Sigmoid colon (tissue), 7 donors: Measurements from ENCODE around the gene SKAP1. TPM values are rescaled to one million over a fixed set of nuclear protein-coding genes. Genes with fewer than 3 reads are reported as not detected.

Experiments
- DNase-seq: peaks from one replicate; pipeline ENCODE4 v3.0.0-alpha.2; 2019
- H3K27ac ChIP-seq, 4 donors: fragments of 200-600 bp; sonication (generic); one replicate each; pipeline ENCODE4 v1.5.1; 2016 to 2019; ENCODE audit warnings: mild to moderate bottlenecking in 1 of 4
- H3K27me3 ChIP-seq, 3 donors: fragments of 200-600 bp; sonication (generic); one replicate each; pipeline ENCODE4 v1.5.1; 2019; ENCODE audit warnings: mild to moderate bottlenecking in 1 of 3
- H3K36me3 ChIP-seq, 4 donors: fragments of 200-600 bp; sonication (generic); one replicate each; pipeline ENCODE4 v1.5.1; 2016 to 2019
- H3K4me1 ChIP-seq, 4 donors: fragments of 200-600 bp; sonication (generic); one replicate each; pipeline ENCODE4 v1.5.1; 2017 to 2019
- H3K4me3 ChIP-seq, 4 donors: fragments of 200-600 bp; sonication (generic); one replicate each; pipeline ENCODE4 v1.5.1; 2017 to 2019; ENCODE audit warnings: mild to moderate bottlenecking in 2 of 4, moderate library complexity in 1 of 4
- H3K9me3 ChIP-seq, 4 donors: fragments of 200-600 bp in 3 of 4; sonication (generic) in 3 of 4; one replicate each; pipeline versions ENCODE4 v1.5.1 to v1.6.1; 2013 to 2019
- CTCF ChIP-seq, 4 experiments: fragments of 450-650 bp in 3 of 4; fragments of 200-600 bp in 1 of 4; IDR thresholded peaks; one replicate each; pipeline ENCODE4 v1.5.1; 2016 to 2019; ENCODE audit warnings: antibody characterized with exemption in 4 of 4, mild to moderate bottlenecking in 3 of 4, moderate library complexity in 2 of 4
- EP300 ChIP-seq, 4 donors: sonication (generic); formaldehyde crosslinking; IDR thresholded peaks; one replicate each; pipeline ENCODE4 v1.6.1; 2017; ENCODE audit warnings: antibody characterized with exemption in 4 of 4
- POLR2A ChIP-seq, 2 donors: fragments of 450-650 bp; IDR thresholded peaks; one replicate each; pipeline ENCODE4 v1.6.1; 2016; ENCODE audit warnings: antibody characterized with exemption in 2 of 2, mild to moderate bottlenecking in 2 of 2, moderate library complexity in 2 of 2
- POLR2AphosphoS5 ChIP-seq, 4 donors: sonication (generic); formaldehyde crosslinking; IDR thresholded peaks; one replicate each; pipeline ENCODE4 v1.6.1; 2017; ENCODE audit warnings: antibody characterized with exemption in 4 of 4
- WGBS, 2 donors: extraction: QIAGEN DNeasy Blood & Tissue Kit; methylation state at CpG; one replicate each; pipeline ENCODE4 v1.1.7; 2013; 5-methylcytosine and 5-hydroxymethylcytosine counted together
- intact Hi-C: fragments of 100-400 bp; cut with DNase I; formaldehyde crosslinking; loops from one replicate; pipeline ENCODE4 v1.15.1; 2023
- polyA plus RNA-seq, 3 donors: library from polyadenylated mRNA; stranded (reverse); fragments of 200-250 nt; gene quantifications; one replicate each; pipeline ENCODE4 v1.2.3, GENCODE V29; 2013
- total RNA-seq, 4 donors: library from RNA; depleted of rRNA; stranded (reverse); fragments of >200 nt; gene quantifications; one replicate each; pipeline ENCODE4 v1.1.0, GENCODE V29; 2016
- donor health status: healthy with polysubstance abuse.
- donor health status: Bipolar disorder and iron deficiency.
- donor health status: healthy.

The SKAP1 gene
- total and polyA plus RNA-seq, 7 donors = 0.36 to 10.3 (median 1.4) TPM; not detected in 1

GRCh38 chr17:48392857-48393256 lies 37.2 kb downstream of the SKAP1 start:
- intact Hi-C loops = no loop called here
- Histone ChIP-seq H3K27me3 (peaks cover 0 to 5% (median 0%) of the 10 kb centered on the region in 3 donors), H3K9me3 (no peaks in the 10 kb centered on the region), H3K27ac (no peak overlapping the region), H3K4me1 (no peaks in the 10 kb centered on the region), H3K4me3 (no peak overlapping the region), H3K36me3 (no peaks in the 10 kb centered on the region)
- no peak for TF ChIP-seq POLR2A (IDR thresholded peaks at IDR 0.05)
- no peak for TF ChIP-seq CTCF (IDR thresholded peaks at IDR 0.05)
- no peak for TF ChIP-seq POLR2AphosphoS5 (IDR thresholded peaks at IDR 0.05)
- no peak for TF ChIP-seq EP300 (IDR thresholded peaks at IDR 0.05)
- 59 to 61% methylated on average over 4 of the region's 4 CpGs for WGBS, 2 donors
- no peak for DNase-seq

DNA sequence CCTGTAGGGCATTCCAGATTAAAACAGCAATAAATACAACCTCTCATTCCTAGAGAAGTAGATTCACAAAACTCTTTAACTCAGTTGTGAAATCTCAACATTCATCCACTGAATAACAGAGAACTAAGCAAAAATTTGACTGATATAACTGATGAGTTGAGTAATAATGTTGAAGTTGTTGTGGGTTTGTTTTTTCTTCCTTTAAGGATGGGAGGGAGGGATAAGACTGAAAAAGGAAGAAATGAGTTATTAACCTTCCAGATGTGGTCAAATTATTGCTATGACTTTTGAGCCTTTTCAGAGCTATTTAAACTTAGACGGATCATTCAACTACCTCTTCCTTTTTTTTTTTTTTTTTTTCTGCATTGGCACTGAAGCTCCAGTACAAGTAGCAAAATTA lies 38.6 kb downstream of the SKAP1 start:
- H3K27ac ChIP-seq = no peak overlapping the region
- no peaks in the 10 kb centered on the region for H3K4me1 ChIP-seq
- H3K9me3 ChIP-seq = no peaks in the 10 kb centered on the region
- TF ChIP-seq POLR2AphosphoS5 (IDR thresholded peaks at IDR 0.05) (no peak), EP300 (IDR thresholded peaks at IDR 0.05) (no peak), CTCF (IDR thresholded peaks at IDR 0.05) (no peak), POLR2A (IDR thresholded peaks at IDR 0.05) (no peak)
- H3K27me3 ChIP-seq = no peaks in the 10 kb centered on the region
- no peaks in the 10 kb centered on the region for H3K36me3 ChIP-seq
- DNase-seq = no peak
- intact Hi-C loops = no loop called here
- H3K4me3 ChIP-seq = no peak overlapping the region
- WGBS, 2 donors = 54 to 77% methylated on average over 1 of the region's 1 CpG

GRCh38 chr17:48389903-48390302 lies 40.1 kb downstream of the SKAP1 start:
- intact Hi-C loops = no loop called here
- Histone ChIP-seq H3K4me3 (no peak overlapping the region), H3K27me3 (peaks cover 0 to 6% (median 5%) of the 10 kb centered on the region in 3 donors), H3K4me1 (no peaks in the 10 kb centered on the region), H3K27ac (no peak overlapping the region), H3K36me3 (no peaks in the 10 kb centered on the region), H3K9me3 (no peaks in the 10 kb centered on the region)
- TF ChIP-seq EP300 (IDR thresholded peaks at IDR 0.05) (no peak), CTCF (IDR thresholded peaks at IDR 0.05) (no peak), POLR2A (IDR thresholded peaks at IDR 0.05) (no peak), POLR2AphosphoS5 (IDR thresholded peaks at IDR 0.05) (no peak)
- DNase-seq = no peak

GRCh38 chr17:48388955-48389743 lies 40.9 kb downstream of the SKAP1 start:
- no peak for DNase-seq
- Histone ChIP-seq H3K27me3 (peaks cover 0 to 7% (median 5%) of the 10 kb centered on the region in 3 donors), H3K36me3 (no peaks in the 10 kb centered on the region), H3K9me3 (no peaks in the 10 kb centered on the region), H3K27ac (no peak overlapping the region), H3K4me3 (no peak overlapping the region), H3K4me1 (no peaks in the 10 kb centered on the region)
- 82 to 91% methylated on average over 5 of the region's 5 CpGs for WGBS, 2 donors
- TF ChIP-seq EP300 (IDR thresholded peaks at IDR 0.05) (no peak), CTCF (IDR thresholded peaks at IDR 0.05) (no peak), POLR2A (IDR thresholded peaks at IDR 0.05) (no peak), POLR2AphosphoS5 (IDR thresholded peaks at IDR 0.05) (no peak)
- intact Hi-C loops = no loop called here
